NCI-H2081 (cell line): ENCODE measurements around the gene AP3S2.

Source experiments
- DNase-seq, 2 experiments: peaks; one replicate each; lab custom pipeline; 2025; lab: John Stamatoyannopoulos, UW

The AP3S2 gene

DNA sequence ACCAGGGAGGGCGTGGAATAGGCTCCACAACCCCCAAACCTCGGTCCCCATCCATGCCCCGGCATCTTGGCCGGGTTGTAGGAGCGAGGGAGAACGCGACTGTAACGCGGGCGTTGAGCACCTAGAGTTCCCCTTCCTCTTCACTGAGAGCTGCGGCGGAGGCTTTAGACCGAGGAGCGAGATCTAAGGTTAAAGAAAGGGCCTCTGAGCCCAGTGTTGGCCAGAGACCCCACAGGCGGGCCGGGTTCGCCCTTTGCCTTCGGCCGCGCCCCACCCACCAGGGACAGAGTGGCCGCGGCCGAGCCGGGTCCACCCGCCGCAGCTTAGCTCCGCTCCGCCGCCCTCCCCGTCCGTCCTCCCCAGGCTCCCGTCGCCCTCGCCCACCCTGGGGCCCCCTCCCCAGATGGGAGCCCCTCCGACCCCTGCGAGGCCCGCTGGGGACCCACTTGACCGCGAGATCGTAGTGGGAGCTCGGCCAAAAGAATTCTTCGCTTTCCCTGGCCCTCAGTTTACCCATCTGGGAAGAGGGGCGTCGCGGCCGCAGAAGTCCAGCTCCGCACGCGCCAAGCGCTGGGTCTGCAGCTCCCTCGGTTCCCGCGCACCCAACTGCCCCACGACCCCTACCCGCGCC, 79.6 kb downstream of the AP3S2 start:
- no peak for DNase-seq

GRCh38 chr15:89813381-89814111, 80.2 kb downstream of the AP3S2 start:
- DNase-seq: no peak

- DNase-seq: no peak
Observed at GRCh38 chr15:89812847-89813320, 80.9 kb downstream of the AP3S2 start.

DNA sequence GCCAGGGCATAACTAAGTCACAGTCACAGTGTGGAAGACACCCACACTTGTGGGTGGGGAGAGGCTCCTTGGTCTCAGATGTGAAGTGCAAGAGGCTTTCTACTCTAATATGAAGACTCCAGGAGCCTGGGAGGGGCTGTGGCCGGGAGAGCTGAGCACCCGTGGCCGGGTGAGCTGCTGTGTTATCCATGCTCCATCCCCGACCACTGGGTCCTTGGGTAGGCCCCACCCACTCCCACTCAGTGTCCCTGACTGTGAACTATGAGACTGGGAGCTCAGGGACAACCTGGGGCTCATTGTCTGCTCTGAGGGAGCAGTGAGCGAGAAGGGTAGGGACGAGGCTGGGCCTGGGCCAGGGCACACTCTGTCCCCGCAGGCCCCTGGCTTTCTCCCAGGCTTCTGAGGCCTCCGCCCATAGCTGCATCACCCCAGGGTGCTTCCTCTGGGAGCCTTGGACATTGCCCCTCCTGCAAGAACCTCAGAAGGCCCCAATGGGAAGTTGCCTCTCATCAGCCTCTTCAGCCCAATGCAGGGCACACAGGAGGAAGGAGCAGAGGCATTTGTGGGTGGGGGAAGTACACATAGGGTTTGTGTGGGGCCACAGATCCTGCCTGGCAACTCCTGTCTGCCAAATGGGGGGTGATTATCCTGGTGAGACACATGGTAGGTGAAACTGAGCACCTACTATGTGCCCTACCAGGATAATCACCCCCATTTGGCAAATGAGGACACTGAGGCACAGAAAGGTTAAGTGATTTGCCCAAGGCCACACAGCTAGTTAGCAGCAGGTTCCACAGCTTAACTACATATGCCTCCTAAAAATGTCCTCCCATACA, 81.6 kb downstream of the AP3S2 start:
- no peak for DNase-seq

DNA sequence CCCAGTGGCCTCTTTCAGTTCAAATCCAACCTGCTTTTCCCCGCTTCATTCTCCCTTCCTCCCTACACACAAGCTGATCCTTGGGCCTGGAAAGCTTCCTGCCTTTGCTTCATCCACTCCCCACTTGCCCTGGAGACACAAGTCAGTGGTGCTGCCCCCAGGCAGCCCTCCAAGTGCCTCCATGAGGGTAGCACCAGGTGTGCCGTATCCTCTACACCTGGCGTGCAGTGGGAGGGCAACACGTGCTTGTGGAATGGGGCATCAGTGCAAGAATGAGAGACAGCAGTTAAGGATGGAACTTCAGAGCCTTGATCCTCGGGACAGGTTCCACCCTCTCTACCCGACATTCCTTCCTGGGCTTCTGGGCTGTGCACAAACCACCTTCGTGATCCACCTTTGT, 83.0 kb downstream of the AP3S2 start:
- DNase-seq: no peak

- no peak for DNase-seq
Observed at GRCh38 chr15:89809787-89810148, 84.0 kb downstream of the AP3S2 start.

GRCh38 chr15:89809093-89809786, 84.6 kb downstream of the AP3S2 start:
- DNase-seq: no peak

DNA sequence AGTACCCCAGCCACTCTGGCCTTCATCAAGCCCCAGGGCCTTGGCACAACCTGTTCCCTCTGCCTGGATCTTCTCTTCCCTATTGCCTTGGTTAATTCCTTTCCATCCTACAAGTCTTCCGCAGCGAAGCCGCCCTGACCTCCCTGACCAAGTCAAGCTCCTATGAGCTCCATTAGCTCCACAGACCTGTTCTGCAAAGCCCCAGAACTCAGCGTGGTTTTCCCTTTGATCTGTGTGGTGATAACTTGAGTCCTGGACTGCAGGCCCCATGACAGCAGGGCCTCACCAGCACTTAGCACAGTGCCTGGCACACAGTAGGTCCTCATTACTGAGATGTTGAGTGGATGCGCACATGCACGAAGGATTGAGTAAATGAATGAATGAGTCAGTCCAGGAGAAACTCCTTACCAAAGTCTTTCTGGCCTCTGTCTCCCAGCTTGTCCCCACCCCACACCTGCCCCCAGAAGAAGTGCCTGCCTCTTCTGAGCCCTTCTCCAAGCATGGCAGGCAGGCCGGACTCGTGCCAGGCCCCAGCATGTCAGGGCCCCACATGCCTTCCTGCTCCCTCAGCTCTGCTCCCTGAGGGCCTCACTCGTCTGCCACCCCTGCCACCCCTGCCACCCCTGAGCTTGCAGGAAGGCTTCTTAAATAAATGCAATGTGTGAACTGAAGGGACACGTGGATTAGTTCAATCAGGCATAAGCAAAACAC, 85.5 kb downstream of the AP3S2 start:
- DNase-seq: no peak

GRCh38 chr15:89807689-89808088, 86.1 kb downstream of the AP3S2 start:
- no peak for DNase-seq

- DNase-seq: no peak
Observed at GRCh38 chr15:89806559-89807550, 86.9 kb downstream of the AP3S2 start.

GRCh38 chr15:89806210-89806558, 87.6 kb downstream of the AP3S2 start:
- DNase-seq: no peak

DNA sequence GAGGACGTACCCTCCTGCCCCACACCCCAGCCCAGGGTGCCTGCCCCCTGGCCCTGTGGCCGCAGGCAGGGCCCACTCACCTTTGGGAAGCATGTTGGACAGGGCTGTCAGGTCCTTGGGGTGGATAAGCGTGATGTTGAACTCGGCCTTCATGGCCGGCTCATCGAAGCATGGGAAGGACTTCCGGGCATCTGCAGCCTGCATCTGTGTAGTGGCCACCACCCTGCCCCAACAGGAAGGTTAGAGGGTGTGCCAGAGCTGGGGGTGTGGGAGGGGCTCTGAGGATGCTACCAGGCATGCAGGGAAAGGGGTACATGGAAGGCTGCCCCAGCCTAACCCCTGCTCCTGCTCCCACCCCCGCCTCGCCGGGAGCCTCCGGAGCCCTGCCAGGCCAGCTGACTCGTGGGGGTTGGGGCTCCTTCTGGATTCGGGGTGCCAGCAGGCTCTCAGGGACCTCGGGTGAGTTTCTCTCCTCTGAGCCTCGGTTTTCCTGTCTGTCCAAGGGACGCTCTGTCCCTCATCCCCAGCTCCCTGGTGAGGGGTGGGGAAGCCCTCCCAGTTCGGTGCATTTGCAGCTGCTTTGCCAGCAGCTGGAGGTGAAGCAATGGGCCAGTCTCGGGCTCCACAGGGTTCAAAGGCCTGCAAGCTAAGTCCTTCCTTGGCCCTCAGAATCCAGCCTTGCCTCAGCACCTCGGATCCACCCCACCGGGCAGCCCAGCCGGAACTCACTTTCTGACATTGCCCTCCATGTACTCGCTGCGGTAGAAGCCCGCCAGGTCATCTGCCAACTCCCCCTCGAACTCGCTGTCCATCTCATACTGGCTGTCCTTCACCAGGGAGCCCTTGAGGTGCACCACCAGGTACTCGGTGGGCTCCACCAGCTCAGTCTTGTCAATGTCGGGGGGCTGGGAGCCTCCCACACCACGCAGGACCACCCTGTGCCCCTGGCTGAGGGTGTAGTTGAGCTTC, 88.3 kb downstream of the AP3S2 start:
- DNase-seq: no peak

- DNase-seq: no peak
Observed at GRCh38 chr15:89803941-89804800, 89.6 kb downstream of the AP3S2 start.

- DNase-seq: no peak
Observed at GRCh38 chr15:89802986-89803824, 90.6 kb downstream of the AP3S2 start.

- no peak for DNase-seq
Observed at GRCh38 chr15:89802231-89802928, 91.4 kb downstream of the AP3S2 start.

DNA sequence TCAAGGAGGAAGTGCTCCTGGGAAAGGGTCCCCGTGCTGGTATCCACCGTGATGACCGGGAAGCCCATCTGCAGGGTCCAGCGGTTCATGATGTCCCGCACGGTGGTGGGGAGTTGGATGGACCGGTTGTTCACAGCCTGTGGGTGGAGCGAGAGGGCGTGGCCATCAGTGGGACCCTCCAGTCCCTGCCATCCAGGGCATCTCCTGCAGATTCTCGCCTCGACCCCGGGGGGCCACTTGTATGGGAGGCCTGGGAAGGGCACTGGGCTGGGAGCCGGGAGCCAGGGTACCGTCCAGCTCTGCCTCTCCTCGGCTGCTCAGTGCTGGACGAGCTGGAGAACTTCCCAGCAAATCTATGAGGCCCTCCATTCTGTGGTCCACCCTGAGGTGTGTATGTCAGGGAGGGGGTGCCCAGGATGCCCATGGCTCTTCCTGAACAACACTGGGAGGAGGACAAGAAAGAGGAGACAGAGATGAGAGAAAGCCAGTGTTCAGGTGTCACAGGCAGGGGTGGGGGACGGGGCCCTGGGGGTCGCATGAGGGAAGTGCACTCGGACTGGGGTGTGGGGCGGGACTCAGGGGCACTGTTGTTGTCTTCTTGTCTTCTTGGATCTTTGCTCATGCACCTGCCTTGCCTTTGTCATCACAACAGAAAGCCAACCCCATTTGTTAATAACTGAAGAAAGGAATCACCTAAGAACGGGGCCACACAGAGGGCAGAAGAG, 92.2 kb downstream of the AP3S2 start:
- DNase-seq: no peak
